GM12878 (cell line): ENCODE measurements around the gene DCTPP1. TPM values are rescaled to one million over a fixed set of nuclear protein-coding genes. Genes with fewer than 3 reads are reported as not detected.

Source experiments
- ATF7 ChIP-seq: fragments of 450-650 bp; IDR thresholded peaks from 2 replicates; pipeline ENCODE4 v1.6.1; 2016; ENCODE audit warnings: low read depth, mild to moderate bottlenecking
- BCLAF1 ChIP-seq: fragments of 450-650 bp; IDR thresholded peaks from 2 replicates; pipeline ENCODE4 v1.6.1; 2017; ENCODE audit warnings: antibody characterized with exemption, mild to moderate bottlenecking, moderate library complexity
- HCFC1 ChIP-seq: fragments of 150-350 bp; IDR thresholded peaks from 2 replicates; pipeline ENCODE4 v1.6.1; 2014; ENCODE audit warnings: low read length
- IKZF1 ChIP-seq: fragments of 450-650 bp; conservative IDR thresholded peaks from 2 replicates; pipeline ENCODE4 v1.6.1; 2017; ENCODE audit warnings: antibody characterized with exemption, mild to moderate bottlenecking
- IKZF2 ChIP-seq, 2 experiments: fragments of 450-650 bp; IDR thresholded peaks; 2 replicates each; pipeline ENCODE4 v1.6.1; 2017; ENCODE audit warnings: mild to moderate bottlenecking in 2 of 2, moderate library complexity in 2 of 2
- IRF4 ChIP-seq: IDR thresholded peaks from 2 replicates; pipeline ENCODE4 v1.6.1; 2011; ENCODE audit warnings: low read depth, low read length
- JUNB ChIP-seq: IDR thresholded peaks from 2 replicates; pipeline ENCODE4 v1.6.1; 2016; ENCODE audit warnings: antibody characterized with exemption, mild to moderate bottlenecking
- LARP7 ChIP-seq: fragments of 450-650 bp; IDR thresholded peaks from 2 replicates; pipeline ENCODE4 v1.6.1; 2017; ENCODE audit warnings: mild to moderate bottlenecking
- MEF2B ChIP-seq: fragments of 450-650 bp; IDR thresholded peaks from 2 replicates; pipeline ENCODE4 v1.6.1; 2018; ENCODE audit warnings: mild to moderate bottlenecking, moderate library complexity; ENCODE audit not compliant: partially characterized antibody, poor library complexity, severe bottlenecking
- MLLT1 ChIP-seq: fragments of 450-650 bp; IDR thresholded peaks from 2 replicates; pipeline ENCODE4 v1.6.1; 2016; ENCODE audit warnings: mild to moderate bottlenecking
- MXI1 ChIP-seq: fragments of 150-350 bp; IDR thresholded peaks from 2 replicates; pipeline ENCODE4 v1.6.1; 2011; ENCODE audit warnings: low read depth, mild to moderate bottlenecking, inconsistent platforms, low read length, improper control_type of control experiment
- NFXL1 ChIP-seq: fragments of 450-650 bp; IDR thresholded peaks from 2 replicates; pipeline ENCODE4 v1.6.1; 2017; ENCODE audit warnings: antibody characterized with exemption, mild to moderate bottlenecking, borderline replicate concordance
- POLR2A ChIP-seq: IDR thresholded peaks from 2 replicates; pipeline ENCODE4 v1.6.1; 2011; ENCODE audit warnings: low read depth, mild to moderate bottlenecking, low read length
- PRDM15 ChIP-seq: fragments of 450-650 bp; formaldehyde crosslinking; IDR thresholded peaks from 2 replicates; pipeline ENCODE4 v1.4.0; 2020; ENCODE audit warnings: mild to moderate bottlenecking, moderate library complexity
- SKIL ChIP-seq: fragments of 450-650 bp; IDR thresholded peaks from 2 replicates; pipeline ENCODE4 v1.6.1; 2017; ENCODE audit warnings: mild to moderate bottlenecking, low read depth, inconsistent platforms; ENCODE audit not compliant: poor library complexity, severe bottlenecking
- SMAD5 ChIP-seq: IDR thresholded peaks from 2 replicates; pipeline ENCODE4 v1.6.1; 2016; ENCODE audit warnings: antibody characterized with exemption, low read depth
- SMARCA5 ChIP-seq: fragments of 450-650 bp; IDR thresholded peaks from 2 replicates; pipeline ENCODE4 v1.6.1; 2017; ENCODE audit warnings: mild to moderate bottlenecking
- SP1 ChIP-seq: IDR thresholded peaks from one replicate; pipeline ENCODE4 v1.6.1; 2011; ENCODE audit warnings: low read depth, low read length
- SUZ12 ChIP-seq: fragments of 200-600 bp; sonication (generic); IDR thresholded peaks from one replicate; pipeline ENCODE4 v1.6.1; 2018; ENCODE audit warnings: antibody characterized with exemption, mild to moderate bottlenecking; ENCODE audit not compliant: unreplicated experiment
- WRNIP1 ChIP-seq: IDR thresholded peaks from 2 replicates; pipeline ENCODE4 v1.6.1; 2011; ENCODE audit warnings: low read depth, low read length, improper control_type of control experiment, borderline replicate concordance
- YY1 ChIP-seq: IDR thresholded peaks from 2 replicates; pipeline ENCODE4 v1.6.1; 2011; ENCODE audit warnings: low read depth, mild to moderate bottlenecking, low read length
- polyA plus RNA-seq, 11 experiments: library from polyadenylated mRNA; depleted of rRNA in 4 of 11; unstranded in 6 of 11; stranded (reverse) in 5 of 11; fragments of >200 nt; fragmentation: Nextera tagmentation in 4 of 11; fragmentation: Illumina TruSeq in 1 of 11; extraction: Ambion mirVana in 4 of 11; extraction: Trizol in 1 of 11; gene quantifications; 1 replicate in 1 of 11; 2 replicates in 10 of 11; pipeline versions ENCODE4 v1.2.1 to v1.2.3, GENCODE V29; 2011 to 2016; ENCODE audit warnings: inconsistent platforms in 2 of 11, missing spikeins in 2 of 11, low read depth in 1 of 11
- total RNA-seq, 4 experiments: library from RNA; depleted of rRNA in 3 of 4; stranded (reverse); fragments of >200 nt in 3 of 4; fragmentation: Illumina TruSeq in 1 of 4; extraction: Trizol in 1 of 4; gene quantifications; 2 replicates each; pipeline versions ENCODE4 v1.2.1 to v1.2.3, GENCODE V29; 2013 to 2021

Gene DCTPP1
- total and polyA plus RNA-seq, 10 of the 15 experiments (the other 5 are each of a cell fraction or from before 2014, with no cell fraction given), result 72.1 to 266 (median 157) TPM

- peak; percentile 99 for TF ChIP-seq MLLT1
- peak; percentile 56; the same call in 1 of the 2 replicates for TF ChIP-seq LARP7
- TF ChIP-seq BCLAF1, result no peak
- TF ChIP-seq PRDM15, result no peak
- no peak for TF ChIP-seq IRF4
- TF ChIP-seq JUNB, result no peak
- TF ChIP-seq MEF2B, result peak; percentile 42
- TF ChIP-seq YY1, result peak; percentile 51; the same call in 1 of the 2 replicates
- peak; percentile 96 for TF ChIP-seq SMAD5
- TF ChIP-seq MXI1, result peak; percentile 40
- TF ChIP-seq IKZF2 (IDR thresholded peaks at IDR 0.05), result peak; percentile 33 to 47; a peak in 2 of 4 replicates
- TF ChIP-seq SP1, result peak; percentile 95
- no peak for TF ChIP-seq NFXL1
- 0 out of 2 replicates have a peak, but pooled peaks have one; percentile 34 for TF ChIP-seq WRNIP1
- TF ChIP-seq ATF7, result no peak; the same call in 1 of the 2 replicates
- no peak for TF ChIP-seq SUZ12
- 0 out of 2 replicates have a peak, but pooled peaks have one; percentile 4 for TF ChIP-seq HCFC1
- TF ChIP-seq SMARCA5, result peak; percentile 75; the same call in 1 of the 2 replicates
- TF ChIP-seq POLR2A, result peak; percentile 90
- TF ChIP-seq SKIL, result no peak
- peak; percentile 69 for TF ChIP-seq IKZF1
Measured at GRCh38 chr16:30445408-30446202, 15.8 kb upstream of the DCTPP1 start, which contains the start of gene SEPHS2 (continued).
